WTC11 (cell line): ENCODE measurements around the gene ZFP91. TPM values are rescaled to one million over a fixed set of nuclear protein-coding genes. Genes with fewer than 3 reads are reported as not detected.

Source experiments
- ATAC-seq: fragments of 200-7000 bp; cut with Tn5 transposase; 2 replicates; pipeline ENCODE4 v1.10.0; 2021; ENCODE audit warnings: mild to moderate bottlenecking, moderate library complexity
- CTCF ChIA-PET: fragments of 300-600 bp; sonication (Branson Sonifier 250); formaldehyde crosslinking; loops from one replicate; lab custom pipeline; 2021; ENCODE audit warnings: antibody characterized with exemption; lab: Charles Lee
- POLR2A ChIA-PET: fragments of 350-600 bp; sonication (Branson Sonifier 250); formaldehyde crosslinking; loops from one replicate; lab custom pipeline; 2021; ENCODE audit warnings: antibody characterized with exemption; lab: Charles Lee
- DNase-seq: peaks from one replicate; pipeline ENCODE4 v3.0.0; 2021; ENCODE audit warnings: low spot score
- H3K27ac Mint-ChIP-seq: 2 replicates; pipeline ENCODE4 v1.8.0; 2021; ENCODE audit warnings: mixed read lengths
- H3K27me3 Mint-ChIP-seq: 2 replicates; pipeline ENCODE4 v1.8.0; 2021; ENCODE audit warnings: low read depth, mild to moderate bottlenecking, moderate library complexity, mixed read lengths
- H3K36me3 Mint-ChIP-seq: 2 replicates; pipeline ENCODE4 v1.8.0; 2021; ENCODE audit warnings: mixed read lengths
- H3K4me1 Mint-ChIP-seq: 2 replicates; pipeline ENCODE4 v1.8.0; 2022; ENCODE audit warnings: mixed read lengths
- H3K4me3 Mint-ChIP-seq: 2 replicates; pipeline ENCODE4 v1.8.0; 2021; ENCODE audit warnings: mild to moderate bottlenecking, moderate library complexity, mixed read lengths
- H3K9me3 Mint-ChIP-seq: 2 replicates; pipeline ENCODE4 v1.8.0; 2021; ENCODE audit warnings: mixed read lengths
- ATF1 ChIP-seq: sonication (generic); formaldehyde crosslinking; IDR thresholded peaks from 2 replicates; pipeline ENCODE4 v1.8.1; 2023; ENCODE audit warnings: mild to moderate bottlenecking, moderate library complexity, missing genetic modification reagents
- FOXK1 ChIP-seq: sonication (generic); formaldehyde crosslinking; IDR thresholded peaks from 2 replicates; pipeline ENCODE4 v1.8.0; 2022; ENCODE audit warnings: mild to moderate bottlenecking, moderate library complexity, missing genetic modification reagents
- JAZF1 ChIP-seq: fragments of 250-450 bp; sonication (Bioruptor Pico); IDR thresholded peaks from 2 replicates; pipeline ENCODE4 v1.9.0; 2021; ENCODE audit warnings: moderate library complexity, mild to moderate bottlenecking, inconsistent platforms
- NFATC4 ChIP-seq: fragments of 250-450 bp; sonication (Bioruptor Pico); IDR thresholded peaks from 2 replicates; pipeline ENCODE4 v1.9.0; 2021; ENCODE audit warnings: mild to moderate bottlenecking
- TP53 ChIP-seq: sonication (generic); formaldehyde crosslinking; IDR thresholded peaks from 2 replicates; pipeline ENCODE4 v1.8.1; 2023; ENCODE audit warnings: mild to moderate bottlenecking, missing genetic modification reagents
- ZNF232 ChIP-seq: sonication (generic); formaldehyde crosslinking; IDR thresholded peaks from 2 replicates; pipeline ENCODE4 v1.8.0; 2022; ENCODE audit warnings: mild to moderate bottlenecking, missing genetic modification reagents
- total RNA-seq: library from RNA; stranded (reverse); gene quantifications from 3 replicates; pipeline ENCODE4 v1.2.3, GENCODE V29; 2021
- TF ChIP-seq, protein P1 (sequence below): sonication (generic); formaldehyde crosslinking; conservative IDR thresholded peaks from 2 replicates; pipeline ENCODE4 v1.8.1; 2023; ENCODE audit warnings: mild to moderate bottlenecking, low read depth, missing genetic modification reagents, moderate library complexity
- TF ChIP-seq, protein P2 (sequence below): sonication (generic); formaldehyde crosslinking; IDR thresholded peaks from 2 replicates; pipeline ENCODE4 v1.8.0; 2022; ENCODE audit warnings: mild to moderate bottlenecking, missing genetic modification reagents
- TF ChIP-seq, protein P3 (sequence below): sonication (generic); formaldehyde crosslinking; IDR thresholded peaks from 2 replicates; pipeline ENCODE4 v1.8.1; 2023; ENCODE audit warnings: mild to moderate bottlenecking, missing genetic modification reagents, borderline replicate concordance
- TF ChIP-seq, protein P4 (sequence below): sonication (generic); formaldehyde crosslinking; IDR thresholded peaks from 2 replicates; pipeline ENCODE4 v1.8.0; 2023; ENCODE audit warnings: missing genetic modification reagents, mild to moderate bottlenecking, borderline replicate concordance
- TF ChIP-seq, protein P5 (sequence below): sonication (generic); formaldehyde crosslinking; IDR thresholded peaks from 2 replicates; pipeline ENCODE4 v1.8.0; 2022; ENCODE audit warnings: missing genetic modification reagents
- TF ChIP-seq, protein P6 (sequence below): fragments of 250-450 bp; sonication (Bioruptor Pico); IDR thresholded peaks from 2 replicates; pipeline ENCODE4 v1.8.0; 2021; ENCODE audit warnings: mild to moderate bottlenecking
- TF ChIP-seq, protein P7 (sequence below): fragments of 250-450 bp; sonication (Bioruptor Pico); IDR thresholded peaks from 2 replicates; pipeline ENCODE4 v1.9.0; 2021; ENCODE audit warnings: mild to moderate bottlenecking
- TF ChIP-seq, protein P8 (sequence below): sonication (generic); formaldehyde crosslinking; IDR thresholded peaks from 2 replicates; pipeline ENCODE4 v1.8.1; 2023; ENCODE audit warnings: mild to moderate bottlenecking, missing genetic modification reagents

Gene ZFP91
- total RNA-seq, 1 experiment from 2014 or later: 28.1 TPM

DNA sequence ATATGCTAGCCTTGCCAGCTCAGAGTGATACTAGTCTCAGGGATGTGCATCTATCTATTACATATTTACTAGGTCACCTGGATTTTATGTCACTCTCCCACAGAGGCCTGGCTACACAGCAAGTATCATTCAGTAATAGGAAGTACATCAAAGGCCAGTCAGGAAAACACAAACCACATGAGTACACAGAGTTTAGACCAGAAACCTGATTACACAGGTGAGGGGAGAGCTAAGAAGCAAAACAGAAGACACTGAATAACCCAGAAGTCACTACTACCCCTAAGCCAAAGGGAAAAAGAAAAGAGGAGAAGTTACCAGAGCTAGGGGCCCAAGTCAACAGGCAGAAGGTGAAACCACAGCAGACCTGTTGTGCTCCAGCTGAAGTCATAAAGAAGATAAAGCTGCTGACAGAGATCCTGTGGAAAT lies 16.5 kb upstream of the ZFP91 start:
- CTCF ChIA-PET: interaction anchor here (1.1 kb wide), 1 partner anchor 38 kb away, joined by 3 read pairs; no protein-coding TSS in a partner anchor
- Mint-ChIP-seq H3K4me1 (peaks cover 4% of the 10 kb centered on the region; the same call in 1 of the 2 replicates), H3K27ac (no peak overlapping the region), H3K9me3 (no peaks in the 10 kb centered on the region), H3K36me3 (no peaks in the 10 kb centered on the region), H3K27me3 (no peaks in the 10 kb centered on the region)
- POLR2A ChIA-PET: no interaction called here
- no peak for DNase-seq
- TF ChIP-seq, protein P1, sequence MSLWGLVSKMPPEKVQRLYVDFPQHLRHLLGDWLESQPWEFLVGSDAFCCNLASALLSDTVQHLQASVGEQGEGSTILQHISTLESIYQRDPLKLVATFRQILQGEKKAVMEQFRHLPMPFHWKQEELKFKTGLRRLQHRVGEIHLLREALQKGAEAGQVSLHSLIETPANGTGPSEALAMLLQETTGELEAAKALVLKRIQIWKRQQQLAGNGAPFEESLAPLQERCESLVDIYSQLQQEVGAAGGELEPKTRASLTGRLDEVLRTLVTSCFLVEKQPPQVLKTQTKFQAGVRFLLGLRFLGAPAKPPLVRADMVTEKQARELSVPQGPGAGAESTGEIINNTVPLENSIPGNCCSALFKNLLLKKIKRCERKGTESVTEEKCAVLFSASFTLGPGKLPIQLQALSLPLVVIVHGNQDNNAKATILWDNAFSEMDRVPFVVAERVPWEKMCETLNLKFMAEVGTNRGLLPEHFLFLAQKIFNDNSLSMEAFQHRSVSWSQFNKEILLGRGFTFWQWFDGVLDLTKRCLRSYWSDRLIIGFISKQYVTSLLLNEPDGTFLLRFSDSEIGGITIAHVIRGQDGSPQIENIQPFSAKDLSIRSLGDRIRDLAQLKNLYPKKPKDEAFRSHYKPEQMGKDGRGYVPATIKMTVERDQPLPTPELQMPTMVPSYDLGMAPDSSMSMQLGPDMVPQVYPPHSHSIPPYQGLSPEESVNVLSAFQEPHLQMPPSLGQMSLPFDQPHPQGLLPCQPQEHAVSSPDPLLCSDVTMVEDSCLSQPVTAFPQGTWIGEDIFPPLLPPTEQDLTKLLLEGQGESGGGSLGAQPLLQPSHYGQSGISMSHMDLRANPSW: no peak
- TF ChIP-seq, protein P2, sequence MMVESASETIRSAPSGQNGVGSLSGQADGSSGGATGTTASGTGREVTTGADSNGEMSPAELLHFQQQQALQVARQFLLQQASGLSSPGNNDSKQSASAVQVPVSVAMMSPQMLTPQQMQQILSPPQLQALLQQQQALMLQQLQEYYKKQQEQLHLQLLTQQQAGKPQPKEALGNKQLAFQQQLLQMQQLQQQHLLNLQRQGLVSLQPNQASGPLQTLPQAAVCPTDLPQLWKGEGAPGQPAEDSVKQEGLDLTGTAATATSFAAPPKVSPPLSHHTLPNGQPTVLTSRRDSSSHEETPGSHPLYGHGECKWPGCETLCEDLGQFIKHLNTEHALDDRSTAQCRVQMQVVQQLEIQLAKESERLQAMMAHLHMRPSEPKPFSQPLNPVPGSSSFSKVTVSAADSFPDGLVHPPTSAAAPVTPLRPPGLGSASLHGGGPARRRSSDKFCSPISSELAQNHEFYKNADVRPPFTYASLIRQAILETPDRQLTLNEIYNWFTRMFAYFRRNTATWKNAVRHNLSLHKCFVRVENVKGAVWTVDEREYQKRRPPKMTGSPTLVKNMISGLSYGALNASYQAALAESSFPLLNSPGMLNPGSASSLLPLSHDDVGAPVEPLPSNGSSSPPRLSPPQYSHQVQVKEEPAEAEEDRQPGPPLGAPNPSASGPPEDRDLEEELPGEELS: no peak
- TF ChIP-seq, protein P3, sequence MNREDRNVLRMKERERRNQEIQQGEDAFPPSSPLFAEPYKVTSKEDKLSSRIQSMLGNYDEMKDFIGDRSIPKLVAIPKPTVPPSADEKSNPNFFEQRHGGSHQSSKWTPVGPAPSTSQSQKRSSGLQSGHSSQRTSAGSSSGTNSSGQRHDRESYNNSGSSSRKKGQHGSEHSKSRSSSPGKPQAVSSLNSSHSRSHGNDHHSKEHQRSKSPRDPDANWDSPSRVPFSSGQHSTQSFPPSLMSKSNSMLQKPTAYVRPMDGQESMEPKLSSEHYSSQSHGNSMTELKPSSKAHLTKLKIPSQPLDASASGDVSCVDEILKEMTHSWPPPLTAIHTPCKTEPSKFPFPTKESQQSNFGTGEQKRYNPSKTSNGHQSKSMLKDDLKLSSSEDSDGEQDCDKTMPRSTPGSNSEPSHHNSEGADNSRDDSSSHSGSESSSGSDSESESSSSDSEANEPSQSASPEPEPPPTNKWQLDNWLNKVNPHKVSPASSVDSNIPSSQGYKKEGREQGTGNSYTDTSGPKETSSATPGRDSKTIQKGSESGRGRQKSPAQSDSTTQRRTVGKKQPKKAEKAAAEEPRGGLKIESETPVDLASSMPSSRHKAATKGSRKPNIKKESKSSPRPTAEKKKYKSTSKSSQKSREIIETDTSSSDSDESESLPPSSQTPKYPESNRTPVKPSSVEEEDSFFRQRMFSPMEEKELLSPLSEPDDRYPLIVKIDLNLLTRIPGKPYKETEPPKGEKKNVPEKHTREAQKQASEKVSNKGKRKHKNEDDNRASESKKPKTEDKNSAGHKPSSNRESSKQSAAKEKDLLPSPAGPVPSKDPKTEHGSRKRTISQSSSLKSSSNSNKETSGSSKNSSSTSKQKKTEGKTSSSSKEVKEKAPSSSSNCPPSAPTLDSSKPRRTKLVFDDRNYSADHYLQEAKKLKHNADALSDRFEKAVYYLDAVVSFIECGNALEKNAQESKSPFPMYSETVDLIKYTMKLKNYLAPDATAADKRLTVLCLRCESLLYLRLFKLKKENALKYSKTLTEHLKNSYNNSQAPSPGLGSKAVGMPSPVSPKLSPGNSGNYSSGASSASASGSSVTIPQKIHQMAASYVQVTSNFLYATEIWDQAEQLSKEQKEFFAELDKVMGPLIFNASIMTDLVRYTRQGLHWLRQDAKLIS: no peak
- TF ChIP-seq, protein P4, sequence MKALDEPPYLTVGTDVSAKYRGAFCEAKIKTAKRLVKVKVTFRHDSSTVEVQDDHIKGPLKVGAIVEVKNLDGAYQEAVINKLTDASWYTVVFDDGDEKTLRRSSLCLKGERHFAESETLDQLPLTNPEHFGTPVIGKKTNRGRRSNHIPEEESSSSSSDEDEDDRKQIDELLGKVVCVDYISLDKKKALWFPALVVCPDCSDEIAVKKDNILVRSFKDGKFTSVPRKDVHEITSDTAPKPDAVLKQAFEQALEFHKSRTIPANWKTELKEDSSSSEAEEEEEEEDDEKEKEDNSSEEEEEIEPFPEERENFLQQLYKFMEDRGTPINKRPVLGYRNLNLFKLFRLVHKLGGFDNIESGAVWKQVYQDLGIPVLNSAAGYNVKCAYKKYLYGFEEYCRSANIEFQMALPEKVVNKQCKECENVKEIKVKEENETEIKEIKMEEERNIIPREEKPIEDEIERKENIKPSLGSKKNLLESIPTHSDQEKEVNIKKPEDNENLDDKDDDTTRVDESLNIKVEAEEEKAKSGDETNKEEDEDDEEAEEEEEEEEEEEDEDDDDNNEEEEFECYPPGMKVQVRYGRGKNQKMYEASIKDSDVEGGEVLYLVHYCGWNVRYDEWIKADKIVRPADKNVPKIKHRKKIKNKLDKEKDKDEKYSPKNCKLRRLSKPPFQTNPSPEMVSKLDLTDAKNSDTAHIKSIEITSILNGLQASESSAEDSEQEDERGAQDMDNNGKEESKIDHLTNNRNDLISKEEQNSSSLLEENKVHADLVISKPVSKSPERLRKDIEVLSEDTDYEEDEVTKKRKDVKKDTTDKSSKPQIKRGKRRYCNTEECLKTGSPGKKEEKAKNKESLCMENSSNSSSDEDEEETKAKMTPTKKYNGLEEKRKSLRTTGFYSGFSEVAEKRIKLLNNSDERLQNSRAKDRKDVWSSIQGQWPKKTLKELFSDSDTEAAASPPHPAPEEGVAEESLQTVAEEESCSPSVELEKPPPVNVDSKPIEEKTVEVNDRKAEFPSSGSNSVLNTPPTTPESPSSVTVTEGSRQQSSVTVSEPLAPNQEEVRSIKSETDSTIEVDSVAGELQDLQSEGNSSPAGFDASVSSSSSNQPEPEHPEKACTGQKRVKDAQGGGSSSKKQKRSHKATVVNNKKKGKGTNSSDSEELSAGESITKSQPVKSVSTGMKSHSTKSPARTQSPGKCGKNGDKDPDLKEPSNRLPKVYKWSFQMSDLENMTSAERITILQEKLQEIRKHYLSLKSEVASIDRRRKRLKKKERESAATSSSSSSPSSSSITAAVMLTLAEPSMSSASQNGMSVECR (CRISPR knock-in tag): no peak
- TF ChIP-seq NFATC4 (CRISPR knock-in tag) (no peak), TP53 (CRISPR knock-in tag) (no peak), FOXK1 (no peak), JAZF1 (CRISPR knock-in tag) (no peak), ATF1 (CRISPR knock-in tag) (no peak), ZNF232 (CRISPR knock-in tag) (no peak)
- TF ChIP-seq, protein P5, sequence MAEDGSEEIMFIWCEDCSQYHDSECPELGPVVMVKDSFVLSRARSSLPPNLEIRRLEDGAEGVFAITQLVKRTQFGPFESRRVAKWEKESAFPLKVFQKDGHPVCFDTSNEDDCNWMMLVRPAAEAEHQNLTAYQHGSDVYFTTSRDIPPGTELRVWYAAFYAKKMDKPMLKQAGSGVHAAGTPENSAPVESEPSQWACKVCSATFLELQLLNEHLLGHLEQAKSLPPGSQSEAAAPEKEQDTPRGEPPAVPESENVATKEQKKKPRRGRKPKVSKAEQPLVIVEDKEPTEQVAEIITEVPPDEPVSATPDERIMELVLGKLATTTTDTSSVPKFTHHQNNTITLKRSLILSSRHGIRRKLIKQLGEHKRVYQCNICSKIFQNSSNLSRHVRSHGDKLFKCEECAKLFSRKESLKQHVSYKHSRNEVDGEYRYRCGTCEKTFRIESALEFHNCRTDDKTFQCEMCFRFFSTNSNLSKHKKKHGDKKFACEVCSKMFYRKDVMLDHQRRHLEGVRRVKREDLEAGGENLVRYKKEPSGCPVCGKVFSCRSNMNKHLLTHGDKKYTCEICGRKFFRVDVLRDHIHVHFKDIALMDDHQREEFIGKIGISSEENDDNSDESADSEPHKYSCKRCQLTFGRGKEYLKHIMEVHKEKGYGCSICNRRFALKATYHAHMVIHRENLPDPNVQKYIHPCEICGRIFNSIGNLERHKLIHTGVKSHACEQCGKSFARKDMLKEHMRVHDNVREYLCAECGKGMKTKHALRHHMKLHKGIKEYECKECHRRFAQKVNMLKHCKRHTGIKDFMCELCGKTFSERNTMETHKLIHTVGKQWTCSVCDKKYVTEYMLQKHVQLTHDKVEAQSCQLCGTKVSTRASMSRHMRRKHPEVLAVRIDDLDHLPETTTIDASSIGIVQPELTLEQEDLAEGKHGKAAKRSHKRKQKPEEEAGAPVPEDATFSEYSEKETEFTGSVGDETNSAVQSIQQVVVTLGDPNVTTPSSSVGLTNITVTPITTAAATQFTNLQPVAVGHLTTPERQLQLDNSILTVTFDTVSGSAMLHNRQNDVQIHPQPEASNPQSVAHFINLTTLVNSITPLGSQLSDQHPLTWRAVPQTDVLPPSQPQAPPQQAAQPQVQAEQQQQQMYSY (CRISPR knock-in tag): no peak
- TF ChIP-seq, protein P6, sequence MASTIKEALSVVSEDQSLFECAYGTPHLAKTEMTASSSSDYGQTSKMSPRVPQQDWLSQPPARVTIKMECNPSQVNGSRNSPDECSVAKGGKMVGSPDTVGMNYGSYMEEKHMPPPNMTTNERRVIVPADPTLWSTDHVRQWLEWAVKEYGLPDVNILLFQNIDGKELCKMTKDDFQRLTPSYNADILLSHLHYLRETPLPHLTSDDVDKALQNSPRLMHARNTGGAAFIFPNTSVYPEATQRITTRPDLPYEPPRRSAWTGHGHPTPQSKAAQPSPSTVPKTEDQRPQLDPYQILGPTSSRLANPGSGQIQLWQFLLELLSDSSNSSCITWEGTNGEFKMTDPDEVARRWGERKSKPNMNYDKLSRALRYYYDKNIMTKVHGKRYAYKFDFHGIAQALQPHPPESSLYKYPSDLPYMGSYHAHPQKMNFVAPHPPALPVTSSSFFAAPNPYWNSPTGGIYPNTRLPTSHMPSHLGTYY (CRISPR knock-in tag): no peak
- TF ChIP-seq, protein P7, sequence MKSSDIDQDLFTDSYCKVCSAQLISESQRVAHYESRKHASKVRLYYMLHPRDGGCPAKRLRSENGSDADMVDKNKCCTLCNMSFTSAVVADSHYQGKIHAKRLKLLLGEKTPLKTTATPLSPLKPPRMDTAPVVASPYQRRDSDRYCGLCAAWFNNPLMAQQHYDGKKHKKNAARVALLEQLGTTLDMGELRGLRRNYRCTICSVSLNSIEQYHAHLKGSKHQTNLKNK (CRISPR knock-in tag): no peak
- TF ChIP-seq, protein P8, sequence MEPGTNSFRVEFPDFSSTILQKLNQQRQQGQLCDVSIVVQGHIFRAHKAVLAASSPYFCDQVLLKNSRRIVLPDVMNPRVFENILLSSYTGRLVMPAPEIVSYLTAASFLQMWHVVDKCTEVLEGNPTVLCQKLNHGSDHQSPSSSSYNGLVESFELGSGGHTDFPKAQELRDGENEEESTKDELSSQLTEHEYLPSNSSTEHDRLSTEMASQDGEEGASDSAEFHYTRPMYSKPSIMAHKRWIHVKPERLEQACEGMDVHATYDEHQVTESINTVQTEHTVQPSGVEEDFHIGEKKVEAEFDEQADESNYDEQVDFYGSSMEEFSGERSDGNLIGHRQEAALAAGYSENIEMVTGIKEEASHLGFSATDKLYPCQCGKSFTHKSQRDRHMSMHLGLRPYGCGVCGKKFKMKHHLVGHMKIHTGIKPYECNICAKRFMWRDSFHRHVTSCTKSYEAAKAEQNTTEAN (CRISPR knock-in tag): no peak
- TF ChIP-seq, all 79 proteins: peak for 0
- H3K4me3 Mint-ChIP-seq: no peak overlapping the region
- no peak for ATAC-seq
